ENCODE results near the gene ELMO3.

- TF ChIP-seq TAF1 (conservative IDR thresholded peaks at IDR 0.05) (no peak), EGR1 (IDR thresholded peaks at IDR 0.05; ENCODE audit: low read depth in 2 of 2) (no peak)
These were observed 16.6 kb upstream of the ELMO3 start for GRCh38 chr16:67182288-67182687.
